Keratinocyte (primary cell): Measurements from ENCODE around the gene CACNB2. TPM values are rescaled to one million over a fixed set of nuclear protein-coding genes. Genes with fewer than 3 reads are reported as not detected.

Source experiments
- DNase-seq: peaks from one replicate; pipeline ENCODE4 v3.0.0-alpha.2; 2011; ENCODE audit warnings: low read depth, missing footprints, low spot score
- FAIRE-seq: peaks from 2 replicates; lab custom pipeline; 2011; peaks lifted over from hg19 to GRCh38; lab: Jason Lieb, UNC
- H2AFZ ChIP-seq: 2 replicates; pipeline ENCODE4 v1.6.0; 2012; ENCODE audit warnings: low read length, control low read depth, inconsistent platforms; ENCODE audit not compliant: control insufficient read depth
- H3K27ac ChIP-seq: 2 replicates; pipeline ENCODE4 v1.5.1; 2011; ENCODE audit warnings: low read length; ENCODE audit not compliant: control insufficient read depth, insufficient read depth
- H3K27me3 ChIP-seq: 3 replicates; pipeline ENCODE4 v1.6.0; 2011; ENCODE audit warnings: low read length; ENCODE audit not compliant: control insufficient read depth, insufficient read depth; ENCODE audit errors: extremely low read depth
- H3K36me3 ChIP-seq, 2 experiments: 2 replicates in 1 of 2; 3 replicates in 1 of 2; pipeline ENCODE4 v1.5.1; 2011; ENCODE audit warnings: low read length in 2 of 2, mild to moderate bottlenecking in 1 of 2; ENCODE audit not compliant: control insufficient read depth in 2 of 2, insufficient read depth in 2 of 2; ENCODE audit errors: extremely low read depth in 1 of 2
- H3K4me1 ChIP-seq: 3 replicates; pipeline ENCODE4 v1.5.1; 2011; ENCODE audit warnings: low read length; ENCODE audit not compliant: control insufficient read depth, insufficient read depth; ENCODE audit errors: extremely low read depth
- H3K4me2 ChIP-seq: 3 replicates; pipeline ENCODE4 v1.6.0; 2011; ENCODE audit warnings: low read depth, low read length; ENCODE audit not compliant: control insufficient read depth, insufficient read depth; ENCODE audit errors: extremely low read depth
- H3K4me3 ChIP-seq, 3 experiments: fragments of 200-600 bp in 1 of 3; sonication (generic) in 1 of 3; 2 replicates in 2 of 3; 3 replicates in 1 of 3; pipeline ENCODE4 v1.5.1; 2011 to 2016; ENCODE audit warnings: low read length in 3 of 3, mild to moderate bottlenecking in 3 of 3, control low read depth in 2 of 3, inconsistent platforms in 1 of 3, low read depth in 1 of 3, mixed read lengths in 1 of 3, mixed run types in 1 of 3, moderate library complexity in 1 of 3; ENCODE audit not compliant: control insufficient read depth in 2 of 3, insufficient read depth in 2 of 3; ENCODE audit errors: extremely low read depth in 1 of 3
- H3K79me2 ChIP-seq: 2 replicates; pipeline ENCODE4 v1.6.0; 2012; ENCODE audit warnings: low read length; ENCODE audit not compliant: control insufficient read depth, insufficient read depth
- H3K9ac ChIP-seq: 3 replicates; pipeline ENCODE4 v1.6.0; 2011; ENCODE audit warnings: low read length; ENCODE audit not compliant: control insufficient read depth, insufficient read depth; ENCODE audit errors: extremely low read depth
- H3K9me1 ChIP-seq: 3 replicates; pipeline ENCODE4 v1.6.0; 2011; ENCODE audit warnings: low read length; ENCODE audit not compliant: control insufficient read depth, insufficient read depth; ENCODE audit errors: extremely low read depth
- H3K9me3 ChIP-seq: 2 replicates; pipeline ENCODE4 v1.5.1; 2012; ENCODE audit warnings: low read depth, low read length; ENCODE audit not compliant: control insufficient read depth
- H4K20me1 ChIP-seq: 3 replicates; pipeline ENCODE4 v1.6.0; 2011; ENCODE audit warnings: low read length; ENCODE audit not compliant: control insufficient read depth, insufficient read depth; ENCODE audit errors: extremely low read depth
- EZH2 ChIP-seq: IDR thresholded peaks from one replicate; pipeline ENCODE4 v1.6.1; 2012; ENCODE audit warnings: inconsistent platforms, mild to moderate bottlenecking, low read length, moderate library complexity
- dilution Hi-C: fragments of 300-500 bp; cut with MboI; formaldehyde crosslinking; loops from one replicate; pipeline ENCODE4 v1.7.0; 2020; ENCODE audit warnings: low sequenced_read_pairs; ENCODE audit not compliant: extremely low pct_ligation_motif_present
- polyA plus RNA-seq, 5 experiments: library from polyadenylated mRNA; depleted of rRNA in 3 of 5; stranded (reverse) in 3 of 5; stranded (forward) in 1 of 5; unstranded in 1 of 5; fragments of >200 nt; gene quantifications; 1 replicate in 1 of 5; 2 replicates in 3 of 5; 3 replicates in 1 of 5; pipeline versions ENCODE4 v1.2.1 to v1.2.3, GENCODE V29; 2011 to 2012; ENCODE audit warnings: missing spikeins in 2 of 5, low read depth in 1 of 5, low replicate concordance in 1 of 5
- TF ChIP-seq, protein P1 (sequence below), 3 experiments: IDR thresholded peaks in 1 of 3; conservative IDR thresholded peaks in 1 of 3; optimal IDR thresholded peaks in 1 of 3; 2 replicates in 2 of 3; 3 replicates in 1 of 3; pipeline versions ENCODE3 to v1.5.1; 2011; ENCODE audit warnings: low read length in 3 of 3, mild to moderate bottlenecking in 3 of 3, moderate library complexity in 2 of 3, control low read depth in 1 of 3, inconsistent platforms in 1 of 3; ENCODE audit not compliant: insufficient read depth in 2 of 3; ENCODE audit errors: extremely low read depth in 1 of 3

CACNB2 gene
- polyA plus RNA-seq, 1 donor (not counting 4 experiments of a cell fraction or from before 2014, with no cell fraction given) = 0.03 TPM

GRCh38 chr10:18561861-18562551 lies 421.8 kb downstream of the CACNB2 start:
- no peak overlapping the region for H2AFZ ChIP-seq

GRCh38 chr10:18563003-18563726 lies 422.9 kb downstream of the CACNB2 start:
- no peaks in the 10 kb centered on the region for H3K4me1 ChIP-seq
- no peak overlapping the region for H3K4me2 ChIP-seq
- dilution Hi-C loops = no loop called here
- TF ChIP-seq EZH2 = no peak
- TF ChIP-seq, protein P1, sequence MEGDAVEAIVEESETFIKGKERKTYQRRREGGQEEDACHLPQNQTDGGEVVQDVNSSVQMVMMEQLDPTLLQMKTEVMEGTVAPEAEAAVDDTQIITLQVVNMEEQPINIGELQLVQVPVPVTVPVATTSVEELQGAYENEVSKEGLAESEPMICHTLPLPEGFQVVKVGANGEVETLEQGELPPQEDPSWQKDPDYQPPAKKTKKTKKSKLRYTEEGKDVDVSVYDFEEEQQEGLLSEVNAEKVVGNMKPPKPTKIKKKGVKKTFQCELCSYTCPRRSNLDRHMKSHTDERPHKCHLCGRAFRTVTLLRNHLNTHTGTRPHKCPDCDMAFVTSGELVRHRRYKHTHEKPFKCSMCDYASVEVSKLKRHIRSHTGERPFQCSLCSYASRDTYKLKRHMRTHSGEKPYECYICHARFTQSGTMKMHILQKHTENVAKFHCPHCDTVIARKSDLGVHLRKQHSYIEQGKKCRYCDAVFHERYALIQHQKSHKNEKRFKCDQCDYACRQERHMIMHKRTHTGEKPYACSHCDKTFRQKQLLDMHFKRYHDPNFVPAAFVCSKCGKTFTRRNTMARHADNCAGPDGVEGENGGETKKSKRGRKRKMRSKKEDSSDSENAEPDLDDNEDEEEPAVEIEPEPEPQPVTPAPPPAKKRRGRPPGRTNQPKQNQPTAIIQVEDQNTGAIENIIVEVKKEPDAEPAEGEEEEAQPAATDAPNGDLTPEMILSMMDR (optimal IDR thresholded peaks at IDR 0.05 in 1 of 3, IDR thresholded peaks at IDR 0.05 in 1 of 3, conservative IDR thresholded peaks at IDR 0.05 in 1 of 3; ENCODE audit: extremely low read depth in 1 of 3, insufficient read depth in 2 of 3, low read length in 3 of 3) = no peak
- H3K27me3 ChIP-seq = no peaks in the 10 kb centered on the region
- no peaks in the 10 kb centered on the region for H3K36me3 ChIP-seq
- no peaks in the 10 kb centered on the region for H3K9me3 ChIP-seq
- no peak overlapping the region for H3K9ac ChIP-seq
- no peaks in the 10 kb centered on the region for H3K9me1 ChIP-seq
- H2AFZ ChIP-seq = no peak overlapping the region
- H3K4me3 ChIP-seq = no peak overlapping the region
- FAIRE-seq (no peak), DNase-seq (no peak)
- no peaks in the 10 kb centered on the region for H3K79me2 ChIP-seq
- H3K27ac ChIP-seq = no peak overlapping the region
- H4K20me1 ChIP-seq = no peaks in the 10 kb centered on the region

More at GRCh38 chr10:18561861-18562551, 421.8 kb downstream of the CACNB2 start:
- dilution Hi-C loops = no loop called here
- H3K9me1 ChIP-seq = no peaks in the 10 kb centered on the region
- no peaks in the 10 kb centered on the region for H3K27me3 ChIP-seq
- TF ChIP-seq EZH2 = no peak
- TF ChIP-seq, protein P1 (optimal IDR thresholded peaks at IDR 0.05 in 1 of 3, IDR thresholded peaks at IDR 0.05 in 1 of 3, conservative IDR thresholded peaks at IDR 0.05 in 1 of 3; ENCODE audit: extremely low read depth in 1 of 3, insufficient read depth in 2 of 3, low read length in 3 of 3) = no peak
- DNase-seq (no peak), FAIRE-seq (no peak)
- no peaks in the 10 kb centered on the region for H3K4me1 ChIP-seq
- H3K36me3 ChIP-seq = no peaks in the 10 kb centered on the region
- H4K20me1 ChIP-seq = no peaks in the 10 kb centered on the region
- H3K9me3 ChIP-seq = peaks cover 1% of the 10 kb centered on the region
- H3K4me3 ChIP-seq = no peak overlapping the region
- no peak overlapping the region for H3K9ac ChIP-seq
- no peak overlapping the region for H3K4me2 ChIP-seq
- H3K79me2 ChIP-seq = no peaks in the 10 kb centered on the region
- no peak overlapping the region for H3K27ac ChIP-seq
